GM21423 (cell line): ENCODE results near the gene HES2.
"Not testable (repeated sequence)": the region's sequence is repeated elsewhere in the genome, so short reads cannot be mapped to it uniquely, and the experiment has no call there.

Experiments
- ATAC-seq: cut with Tn5 transposase; IDR thresholded peaks from one replicate; pipeline ENCODE4 v1.9.1; 2021; ENCODE audit warnings: mild to moderate bottlenecking, moderate library complexity; ENCODE audit not compliant: unreplicated experiment

Gene HES2

GRCh38 chr1:6419804-6420453, at the start of gene HES2:
HES2 (minus strand) TSS chr1:6419919; CDS start chr1:6419820, 99 bp downstream.
- ATAC-seq = no peak

- ATAC-seq = no peak
Measured at GRCh38 chr1:6468729-6469461, 49.2 kb upstream of the HES2 start.

- no peak for ATAC-seq
Measured at GRCh38 chr1:6467744-6468688, 48.3 kb upstream of the HES2 start.

GRCh38 chr1:6467224-6467623, 47.5 kb upstream of the HES2 start:
- no peak for ATAC-seq

- no peak for ATAC-seq
Measured at GRCh38 chr1:6466751-6467150, 47.0 kb upstream of the HES2 start.

GRCh38 chr1:6466023-6466422, 46.3 kb upstream of the HES2 start, which contains the start of gene TNFRSF25:
TNFRSF25 (minus strand) TSS chr1:6466173; CDS start chr1:6466107, 66 bp downstream.
- ATAC-seq = no peak

- ATAC-seq = no peak
Measured at GRCh38 chr1:6465461-6466005, 45.8 kb upstream of the HES2 start.

GRCh38 chr1:6464915-6465314, 45.2 kb upstream of the HES2 start:
- no peak for ATAC-seq

GRCh38 chr1:6464514-6464836, 44.8 kb upstream of the HES2 start:
- no peak for ATAC-seq

- ATAC-seq = no peak
Measured at GRCh38 chr1:6463120-6463412, 43.3 kb upstream of the HES2 start.

- no peak for ATAC-seq
Measured at GRCh38 chr1:6462412-6463119, 42.8 kb upstream of the HES2 start.

- ATAC-seq = no peak
Measured at GRCh38 chr1:6461538-6462411, 42.1 kb upstream of the HES2 start.

- no peak for ATAC-seq
Measured at GRCh38 chr1:6461051-6461530, 41.4 kb upstream of the HES2 start.

GRCh38 chr1:6460301-6461050, 40.8 kb upstream of the HES2 start:
- no peak for ATAC-seq

GRCh38 chr1:6459850-6460265, 40.1 kb upstream of the HES2 start:
- ATAC-seq = no peak

- ATAC-seq = no peak
Measured at GRCh38 chr1:6456800-6457466, 37.2 kb upstream of the HES2 start.

- ATAC-seq = not testable (repeated sequence)
Measured at GRCh38 chr1:6455752-6456520, 36.2 kb upstream of the HES2 start.
